ENCODE measurements around the gene PAX5.
A peak's percentile ranks its signal among the peaks of the same experiment; 100 is the strongest.
"Not testable (repeated sequence)": the region's sequence is repeated elsewhere in the genome, so short reads cannot be mapped to it uniquely, and the experiment has no call there.

Gene PAX5

GRCh38 chr9:36871606-36872005 is 162.5 kb downstream of the PAX5 start:
- no peak for DNase-seq

GRCh38 chr9:36870960-36871359 is 163.1 kb downstream of the PAX5 start:
- DNase-seq, result peak; percentile 80

- DNase-seq, result not testable (repeated sequence)
Observed at GRCh38 chr9:36869605-36870004, 164.5 kb downstream of the PAX5 start.

- no peak for DNase-seq
Observed at GRCh38 chr9:36868586-36869282, 165.3 kb downstream of the PAX5 start.

- DNase-seq, result peak; percentile 70
Observed at GRCh38 chr9:36867672-36868471, 166.2 kb downstream of the PAX5 start.

GRCh38 chr9:36867241-36867640 is 166.8 kb downstream of the PAX5 start:
- no peak for DNase-seq

- DNase-seq, result peak; percentile 1
Observed at GRCh38 chr9:36866840-36867239, 167.2 kb downstream of the PAX5 start.

- DNase-seq, result no peak
Observed at GRCh38 chr9:36865731-36866635, 168.1 kb downstream of the PAX5 start.

GRCh38 chr9:36864491-36865410 is 169.3 kb downstream of the PAX5 start:
- DNase-seq, result peak; percentile 10

- peak; percentile 14 for DNase-seq
Observed at GRCh38 chr9:36862206-36863145, 171.6 kb downstream of the PAX5 start.

- no peak for DNase-seq
Observed at GRCh38 chr9:36861528-36862205, 172.4 kb downstream of the PAX5 start.

GRCh38 chr9:36858805-36859375 is 175.2 kb downstream of the PAX5 start:
- no peak for DNase-seq

GRCh38 chr9:36855448-36856315 is 178.4 kb downstream of the PAX5 start:
- DNase-seq, result no peak

- no peak for DNase-seq
Observed at GRCh38 chr9:36854751-36855150, 179.3 kb downstream of the PAX5 start.

GRCh38 chr9:36854034-36854433 is 180.0 kb downstream of the PAX5 start:
- no peak for DNase-seq

GRCh38 chr9:36853233-36853632 is 180.8 kb downstream of the PAX5 start:
- no peak for DNase-seq

GRCh38 chr9:36849943-36850342 is 184.1 kb downstream of the PAX5 start:
- DNase-seq, result no peak

- no peak for DNase-seq
Observed at GRCh38 chr9:36848946-36849345, 185.1 kb downstream of the PAX5 start.
